BE2C (cell line): ENCODE measurements around the gene DDX31.

Experiments
- DNase-seq: peaks from one replicate; pipeline ENCODE4 v3.0.0-alpha.2; 2020
- H3K27me3 ChIP-seq: fragments of 250-450 bp; sonication (Bioruptor Pico); 2 replicates; pipeline ENCODE4 v1.5.1; 2020; ENCODE audit warnings: mild to moderate bottlenecking
- H3K36me3 ChIP-seq: fragments of 250-450 bp; sonication (Bioruptor Pico); 2 replicates; pipeline ENCODE4 v1.5.1; 2020; ENCODE audit warnings: mild to moderate bottlenecking
- H3K4me1 ChIP-seq: fragments of 250-450 bp; sonication (Bioruptor Pico); 2 replicates; pipeline ENCODE4 v1.5.1; 2020
- H3K4me3 ChIP-seq: 2 replicates; pipeline ENCODE4 v1.5.1; 2011; ENCODE audit warnings: low read depth, low read length
- H3K9me3 ChIP-seq: fragments of 250-450 bp; sonication (Bioruptor Pico); 2 replicates; pipeline ENCODE4 v1.5.1; 2020
- CTCF ChIP-seq: IDR thresholded peaks from 2 replicates; pipeline ENCODE4 v1.5.1; 2012; ENCODE audit warnings: mild to moderate bottlenecking, low read depth, low read length

The DDX31 gene

GRCh38 chr9:132626285-132626684 is 43.5 kb downstream of the DDX31 start:
- Histone ChIP-seq H3K27me3 (no peaks in the 10 kb centered on the region), H3K36me3 (peaks cover 65% of the 10 kb centered on the region), H3K4me3 (no peak overlapping the region), H3K4me1 (no peaks in the 10 kb centered on the region), H3K9me3 (no peaks in the 10 kb centered on the region)
- no peak for DNase-seq
- TF ChIP-seq CTCF, result no peak

- H3K4me1 ChIP-seq, result no peaks in the 10 kb centered on the region
- H3K27me3 ChIP-seq, result no peaks in the 10 kb centered on the region
- H3K4me3 ChIP-seq, result no peak overlapping the region
- H3K36me3 ChIP-seq, result peaks cover 50% of the 10 kb centered on the region
- no peaks in the 10 kb centered on the region for H3K9me3 ChIP-seq
- no peak for TF ChIP-seq CTCF
- DNase-seq, result no peak
Observed at GRCh38 chr9:132622159-132622558, 47.6 kb downstream of the DDX31 start.

- DNase-seq, result no peak
- H3K4me1 ChIP-seq, result no peaks in the 10 kb centered on the region
- H3K9me3 ChIP-seq, result no peaks in the 10 kb centered on the region
- no peaks in the 10 kb centered on the region for H3K27me3 ChIP-seq
- no peak for TF ChIP-seq CTCF
- H3K4me3 ChIP-seq, result no peak overlapping the region
- peaks cover 57% of the 10 kb centered on the region for H3K36me3 ChIP-seq
Observed at GRCh38 chr9:132616725-132617124, 53.1 kb downstream of the DDX31 start.

GRCh38 chr9:132615774-132616173 is 54.0 kb downstream of the DDX31 start:
- H3K27me3 ChIP-seq, result no peaks in the 10 kb centered on the region
- TF ChIP-seq CTCF, result no peak
- no peak overlapping the region for H3K4me3 ChIP-seq
- no peaks in the 10 kb centered on the region for H3K9me3 ChIP-seq
- H3K36me3 ChIP-seq, result peaks cover 62% of the 10 kb centered on the region
- H3K4me1 ChIP-seq, result no peaks in the 10 kb centered on the region
- no peak for DNase-seq

- Histone ChIP-seq H3K27me3 (no peaks in the 10 kb centered on the region), H3K4me1 (no peaks in the 10 kb centered on the region), H3K4me3 (no peak overlapping the region), H3K36me3 (peaks cover 73% of the 10 kb centered on the region), H3K9me3 (no peaks in the 10 kb centered on the region)
- no peak for DNase-seq
- TF ChIP-seq CTCF, result no peak
Observed at GRCh38 chr9:132614324-132614723, 55.5 kb downstream of the DDX31 start.

GRCh38 chr9:132610661-132611060 is 59.1 kb downstream of the DDX31 start:
- no peaks in the 10 kb centered on the region for H3K4me1 ChIP-seq
- no peaks in the 10 kb centered on the region for H3K27me3 ChIP-seq
- peaks cover 73% of the 10 kb centered on the region for H3K36me3 ChIP-seq
- no peak for TF ChIP-seq CTCF
- no peak overlapping the region for H3K4me3 ChIP-seq
- H3K9me3 ChIP-seq, result no peaks in the 10 kb centered on the region
- DNase-seq, result no peak
